Panc1 (cell line): ENCODE measurements around the gene TXNRD3.

ENCODE experiments used
- POLR2AphosphoS5 ChIP-seq: IDR thresholded peaks from 2 replicates; pipeline ENCODE4 v1.6.1; 2012; ENCODE audit warnings: mild to moderate bottlenecking, low read depth, low read length, moderate library complexity
- TF ChIP-seq, protein P1 (sequence below): fragments of 450-650 bp; IDR thresholded peaks from 2 replicates; pipeline ENCODE4 v1.5.1; 2017; ENCODE audit warnings: mild to moderate bottlenecking

DNA sequence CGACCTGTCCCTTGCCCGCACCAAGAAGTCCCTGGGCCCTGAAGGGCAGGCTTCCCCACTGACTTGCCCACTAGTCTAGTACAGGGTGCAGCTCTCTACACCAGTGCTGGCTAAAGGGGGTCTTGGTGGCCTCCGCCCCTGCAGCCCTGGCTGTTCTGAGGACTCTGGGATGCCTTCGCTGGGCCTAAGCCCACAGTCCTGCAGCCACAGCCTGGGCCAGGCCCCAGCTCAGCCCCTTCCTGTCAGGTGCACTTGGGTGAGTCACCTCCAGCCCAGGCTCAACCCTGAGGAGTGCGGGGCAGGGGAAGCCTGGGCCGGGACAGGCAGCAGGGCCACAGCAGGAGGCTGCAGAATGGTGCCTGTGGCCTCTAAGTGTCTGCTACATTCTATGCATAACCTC lies 97.2 kb downstream of the TXNRD3 start:
- no peak for TF ChIP-seq POLR2AphosphoS5
- TF ChIP-seq, protein P1, sequence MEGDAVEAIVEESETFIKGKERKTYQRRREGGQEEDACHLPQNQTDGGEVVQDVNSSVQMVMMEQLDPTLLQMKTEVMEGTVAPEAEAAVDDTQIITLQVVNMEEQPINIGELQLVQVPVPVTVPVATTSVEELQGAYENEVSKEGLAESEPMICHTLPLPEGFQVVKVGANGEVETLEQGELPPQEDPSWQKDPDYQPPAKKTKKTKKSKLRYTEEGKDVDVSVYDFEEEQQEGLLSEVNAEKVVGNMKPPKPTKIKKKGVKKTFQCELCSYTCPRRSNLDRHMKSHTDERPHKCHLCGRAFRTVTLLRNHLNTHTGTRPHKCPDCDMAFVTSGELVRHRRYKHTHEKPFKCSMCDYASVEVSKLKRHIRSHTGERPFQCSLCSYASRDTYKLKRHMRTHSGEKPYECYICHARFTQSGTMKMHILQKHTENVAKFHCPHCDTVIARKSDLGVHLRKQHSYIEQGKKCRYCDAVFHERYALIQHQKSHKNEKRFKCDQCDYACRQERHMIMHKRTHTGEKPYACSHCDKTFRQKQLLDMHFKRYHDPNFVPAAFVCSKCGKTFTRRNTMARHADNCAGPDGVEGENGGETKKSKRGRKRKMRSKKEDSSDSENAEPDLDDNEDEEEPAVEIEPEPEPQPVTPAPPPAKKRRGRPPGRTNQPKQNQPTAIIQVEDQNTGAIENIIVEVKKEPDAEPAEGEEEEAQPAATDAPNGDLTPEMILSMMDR = no peak
